GM23248 (cell line): ENCODE results near the gene SLCO4C1. TPM values are rescaled to one million over a fixed set of nuclear protein-coding genes. Genes with fewer than 3 reads are reported as not detected.

Experiments
- DNase-seq: peaks from one replicate; pipeline ENCODE4 v3.0.0-alpha.2; 2015
- H2AFZ ChIP-seq: fragments of 200-600 bp; sonication (generic); 2 replicates; pipeline ENCODE4 v1.6.1; 2016; ENCODE audit warnings: antibody characterized with exemption
- H3F3A ChIP-seq: fragments of 200-600 bp; sonication (generic); 2 replicates; pipeline ENCODE4 v1.6.1; 2016; ENCODE audit warnings: mild to moderate bottlenecking, antibody characterized with exemption, mixed run types; ENCODE audit not compliant: insufficient read depth
- H3K27ac ChIP-seq: fragments of 200-600 bp; sonication (generic); 2 replicates; pipeline ENCODE4 v1.5.1; 2016; ENCODE audit warnings: mild to moderate bottlenecking
- H3K27me3 ChIP-seq: fragments of 200-600 bp; sonication (generic); replicated peaks from 2 replicates; pipeline ENCODE4 v1.6.1; 2016; ENCODE audit warnings: mild to moderate bottlenecking; ENCODE audit not compliant: insufficient read depth
- H3K36me3 ChIP-seq: fragments of 200-600 bp; sonication (generic); 2 replicates; pipeline ENCODE4 v1.6.1; 2016; ENCODE audit warnings: low read depth, mild to moderate bottlenecking
- H3K4me1 ChIP-seq: fragments of 200-600 bp; sonication (generic); 2 replicates; pipeline ENCODE4 v1.6.1; 2016; ENCODE audit warnings: mild to moderate bottlenecking; ENCODE audit not compliant: insufficient read depth
- H3K4me2 ChIP-seq: fragments of 200-600 bp; sonication (generic); one replicate; pipeline ENCODE4 v1.6.1; 2016; ENCODE audit warnings: mild to moderate bottlenecking; ENCODE audit not compliant: unreplicated experiment
- H3K4me3 ChIP-seq: fragments of 200-600 bp; sonication (generic); 2 replicates; pipeline ENCODE4 v1.5.1; 2016; ENCODE audit warnings: mild to moderate bottlenecking
- H3K79me2 ChIP-seq: fragments of 200-600 bp; sonication (generic); 2 replicates; pipeline ENCODE4 v1.6.1; 2016; ENCODE audit warnings: mild to moderate bottlenecking; ENCODE audit not compliant: insufficient read depth
- H3K9ac ChIP-seq: fragments of 200-600 bp; sonication (generic); 2 replicates; pipeline ENCODE4 v1.6.1; 2016; ENCODE audit warnings: mild to moderate bottlenecking
- H3K9me2 ChIP-seq: fragments of 200-600 bp; sonication (generic); 2 replicates; pipeline ENCODE4 v1.6.1; 2016; ENCODE audit warnings: mixed run types, mild to moderate bottlenecking, moderate library complexity; ENCODE audit not compliant: insufficient read depth
- H3K9me3 ChIP-seq: fragments of 200-600 bp; sonication (generic); one replicate; pipeline ENCODE4 v1.6.1; 2017; ENCODE audit warnings: low read depth
- H4K20me1 ChIP-seq: fragments of 200-600 bp; sonication (generic); 2 replicates; pipeline ENCODE4 v1.6.0; 2016; ENCODE audit not compliant: insufficient read depth
- EZH2 ChIP-seq: fragments of 200-600 bp; sonication (generic); IDR thresholded peaks from 2 replicates; pipeline ENCODE4 v1.6.1; 2018; ENCODE audit warnings: antibody characterized with exemption, mild to moderate bottlenecking; ENCODE audit not compliant: insufficient read depth, poor library complexity, severe bottlenecking
- EZH2phosphoT487 ChIP-seq: fragments of 200-600 bp; sonication (generic); IDR thresholded peaks from 2 replicates; pipeline ENCODE4 v1.6.1; 2018; ENCODE audit warnings: antibody characterized with exemption, moderate library complexity, mild to moderate bottlenecking, low read depth; ENCODE audit not compliant: insufficient read depth
- WGBS, 2 experiments: methylation state at CpG; one replicate each; pipeline ENCODE4 v1.1.6; 2015 to 2017; ENCODE audit warnings: low lambda C conversion rate in 2 of 2, low coverage in 1 of 2; ENCODE audit errors: missing lambda C conversion rate in 2 of 2; 5-methylcytosine and 5-hydroxymethylcytosine counted together
- in situ Hi-C: fragments of 300-500 bp; cut with MboI; formaldehyde crosslinking; loops from 2 replicates; pipeline ENCODE4 v1.15.0; 2020
- polyA plus RNA-seq: library from polyadenylated mRNA; unstranded; fragments of >200 nt; fragmentation: Nextera tagmentation; extraction: Ambion mirVana; gene quantifications from 2 replicates; pipeline ENCODE4 v1.2.1, GENCODE V29; 2016
- total RNA-seq: library from RNA; depleted of rRNA; stranded (reverse); fragments of >200 nt; shearing (Covaris generic); gene quantifications from 2 replicates; pipeline ENCODE4 v1.2.3, GENCODE V29; 2014

Gene SLCO4C1
- total and polyA plus RNA-seq, 2 experiments from 2014 or later: not detected

GRCh38 chr5:102270036-102270435 lies 26.0 kb downstream of the SLCO4C1 start:
- Histone ChIP-seq H3K27me3 (no peaks in the 10 kb centered on the region), H3K4me2 (no peak overlapping the region), H3K4me1 (no peaks in the 10 kb centered on the region), H3K79me2 (no peaks in the 10 kb centered on the region), H4K20me1 (no peaks in the 10 kb centered on the region), H3K36me3 (no peaks in the 10 kb centered on the region), H3K9me2 (no peaks in the 10 kb centered on the region), H3K9ac (no peak overlapping the region), H3K9me3 (no peaks in the 10 kb centered on the region), H3K4me3 (no peak overlapping the region), H3F3A (no peaks in the 10 kb centered on the region), H2AFZ (no peak overlapping the region), H3K27ac (no peak overlapping the region)
- in situ Hi-C loops: no loop called here
- DNase-seq: no peak
- TF ChIP-seq EZH2phosphoT487: no peak
- TF ChIP-seq EZH2: no peak

GRCh38 chr5:102262688-102263087 lies 33.4 kb downstream of the SLCO4C1 start:
- no peaks in the 10 kb centered on the region for H3K9me3 ChIP-seq
- no peak for DNase-seq
- no peaks in the 10 kb centered on the region for H3F3A ChIP-seq
- no peak overlapping the region for H3K27ac ChIP-seq
- H3K4me1 ChIP-seq: no peaks in the 10 kb centered on the region
- no peaks in the 10 kb centered on the region for H3K79me2 ChIP-seq
- H3K9ac ChIP-seq: no peak overlapping the region
- H3K4me2 ChIP-seq: no peak overlapping the region
- in situ Hi-C loops: no loop called here
- no peaks in the 10 kb centered on the region for H3K36me3 ChIP-seq
- TF ChIP-seq EZH2 (no peak), EZH2phosphoT487 (no peak)
- H4K20me1 ChIP-seq: no peaks in the 10 kb centered on the region
- no peak overlapping the region for H2AFZ ChIP-seq
- no peak overlapping the region for H3K4me3 ChIP-seq
- H3K27me3 ChIP-seq: no peaks in the 10 kb centered on the region
- no peaks in the 10 kb centered on the region for H3K9me2 ChIP-seq
- WGBS, 2 experiments: 8 to 13% methylated on average over 2 of the region's 2 CpGs

DNA sequence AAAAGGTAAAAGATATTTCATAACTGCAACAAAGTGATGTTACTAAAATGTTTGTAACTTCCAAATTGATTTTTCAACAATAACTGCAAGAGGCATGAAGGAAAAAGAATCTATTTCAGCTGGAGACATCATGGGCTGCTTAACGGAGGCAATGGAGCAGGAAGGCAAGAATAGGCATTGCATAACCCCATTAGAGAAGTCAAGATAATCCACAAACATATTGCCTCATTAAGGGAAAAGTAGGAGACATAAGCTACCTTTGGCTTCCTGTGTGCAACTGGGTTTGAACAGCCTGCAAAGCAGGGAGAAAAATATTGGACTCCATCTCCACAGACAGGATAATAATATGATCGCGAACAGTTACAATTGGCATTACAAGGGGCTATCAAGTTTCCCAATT lies 46.7 kb downstream of the SLCO4C1 start:
- no peaks in the 10 kb centered on the region for H3K9me3 ChIP-seq
- WGBS, 2 experiments: 30 to 37% methylated on average over 3 of the region's 3 CpGs

GRCh38 chr5:102243213-102243612 lies 52.9 kb downstream of the SLCO4C1 start:
- H3K79me2 ChIP-seq: no peaks in the 10 kb centered on the region
- H3K9me3 ChIP-seq: no peaks in the 10 kb centered on the region
- H3K9ac ChIP-seq: no peak overlapping the region
- WGBS, 2 experiments: 14 to 22% methylated on average over 4 of the region's 4 CpGs
- in situ Hi-C loops: no loop called here
- no peaks in the 10 kb centered on the region for H3K27me3 ChIP-seq
- H3K27ac ChIP-seq: no peak overlapping the region
- no peaks in the 10 kb centered on the region for H4K20me1 ChIP-seq
- no peak overlapping the region for H3K4me3 ChIP-seq
- DNase-seq: no peak
- TF ChIP-seq EZH2 (no peak), EZH2phosphoT487 (no peak)
- H3F3A ChIP-seq: no peaks in the 10 kb centered on the region
- H2AFZ ChIP-seq: no peak overlapping the region
- H3K9me2 ChIP-seq: no peaks in the 10 kb centered on the region
- no peaks in the 10 kb centered on the region for H3K36me3 ChIP-seq
- H3K4me1 ChIP-seq: no peaks in the 10 kb centered on the region
- H3K4me2 ChIP-seq: no peak overlapping the region

More for the DNA sequence above, 46.7 kb downstream of the SLCO4C1 start:
- no peaks in the 10 kb centered on the region for H3K27me3 ChIP-seq
- H3K79me2 ChIP-seq: no peaks in the 10 kb centered on the region
- no peak overlapping the region for H3K4me2 ChIP-seq
- no peak overlapping the region for H3K27ac ChIP-seq
- DNase-seq: no peak
- H4K20me1 ChIP-seq: no peaks in the 10 kb centered on the region
- no peaks in the 10 kb centered on the region for H3K4me1 ChIP-seq
- H3K4me3 ChIP-seq: no peak overlapping the region
- no peak overlapping the region for H3K9ac ChIP-seq
- no peak for TF ChIP-seq EZH2
- no peak for TF ChIP-seq EZH2phosphoT487
- H2AFZ ChIP-seq: no peak overlapping the region
- H3K36me3 ChIP-seq: no peaks in the 10 kb centered on the region
- in situ Hi-C loops: no loop called here
- H3K9me2 ChIP-seq: no peaks in the 10 kb centered on the region
- no peaks in the 10 kb centered on the region for H3F3A ChIP-seq

DNA sequence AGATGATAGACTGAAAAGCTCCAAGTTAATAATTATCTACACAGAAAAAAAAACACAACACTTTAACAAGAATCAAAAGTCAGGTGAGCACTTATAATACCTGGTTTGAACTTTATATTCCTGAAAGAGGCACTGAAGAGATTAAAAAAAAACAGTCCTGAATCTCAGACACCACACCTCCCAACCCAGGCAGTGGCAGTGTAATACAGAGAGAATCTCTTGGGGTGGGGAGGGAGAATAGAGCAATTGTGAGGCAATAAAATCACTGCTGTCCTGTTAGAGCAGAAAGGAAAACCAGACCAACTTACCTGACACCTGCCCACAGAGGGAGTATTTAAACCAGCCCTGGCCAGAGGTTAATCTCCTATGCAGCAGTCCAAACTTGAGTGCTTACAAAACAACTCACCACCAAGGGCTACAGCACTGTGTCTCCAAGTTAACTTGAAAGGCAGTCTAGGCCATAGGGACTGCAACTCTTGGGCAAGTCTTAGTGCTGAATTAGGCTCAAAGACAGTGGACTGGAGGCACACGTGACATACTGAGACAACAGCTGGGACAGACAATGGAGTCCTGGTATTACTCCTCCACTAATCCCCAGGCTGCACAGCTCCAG lies 54.2 kb downstream of the SLCO4C1 start:
- TF ChIP-seq EZH2phosphoT487: no peak
- TF ChIP-seq EZH2: no peak

More for the DNA sequence above, 54.2 kb downstream of the SLCO4C1 start:
- H3K4me2 ChIP-seq: no peak overlapping the region
- H3K27ac ChIP-seq: no peak overlapping the region
- no peaks in the 10 kb centered on the region for H3K27me3 ChIP-seq
- H3K9ac ChIP-seq: no peak overlapping the region
- no peak overlapping the region for H2AFZ ChIP-seq
- no peaks in the 10 kb centered on the region for H4K20me1 ChIP-seq
- no peaks in the 10 kb centered on the region for H3F3A ChIP-seq
- no peaks in the 10 kb centered on the region for H3K79me2 ChIP-seq
- no peak for DNase-seq
- in situ Hi-C loops: no loop called here
- H3K36me3 ChIP-seq: no peaks in the 10 kb centered on the region
- no peak overlapping the region for H3K4me3 ChIP-seq
- 5 to 35% methylated on average over 1 of the region's 1 CpG for WGBS, 2 experiments
- H3K9me3 ChIP-seq: no peaks in the 10 kb centered on the region
- H3K9me2 ChIP-seq: no peaks in the 10 kb centered on the region
- no peaks in the 10 kb centered on the region for H3K4me1 ChIP-seq
